ENCODE data around the gene PCMTD2.
"Not testable (repeated sequence)": the region's sequence is repeated elsewhere in the genome, so short reads cannot be mapped to it uniquely, and the experiment has no call there.

DNA sequence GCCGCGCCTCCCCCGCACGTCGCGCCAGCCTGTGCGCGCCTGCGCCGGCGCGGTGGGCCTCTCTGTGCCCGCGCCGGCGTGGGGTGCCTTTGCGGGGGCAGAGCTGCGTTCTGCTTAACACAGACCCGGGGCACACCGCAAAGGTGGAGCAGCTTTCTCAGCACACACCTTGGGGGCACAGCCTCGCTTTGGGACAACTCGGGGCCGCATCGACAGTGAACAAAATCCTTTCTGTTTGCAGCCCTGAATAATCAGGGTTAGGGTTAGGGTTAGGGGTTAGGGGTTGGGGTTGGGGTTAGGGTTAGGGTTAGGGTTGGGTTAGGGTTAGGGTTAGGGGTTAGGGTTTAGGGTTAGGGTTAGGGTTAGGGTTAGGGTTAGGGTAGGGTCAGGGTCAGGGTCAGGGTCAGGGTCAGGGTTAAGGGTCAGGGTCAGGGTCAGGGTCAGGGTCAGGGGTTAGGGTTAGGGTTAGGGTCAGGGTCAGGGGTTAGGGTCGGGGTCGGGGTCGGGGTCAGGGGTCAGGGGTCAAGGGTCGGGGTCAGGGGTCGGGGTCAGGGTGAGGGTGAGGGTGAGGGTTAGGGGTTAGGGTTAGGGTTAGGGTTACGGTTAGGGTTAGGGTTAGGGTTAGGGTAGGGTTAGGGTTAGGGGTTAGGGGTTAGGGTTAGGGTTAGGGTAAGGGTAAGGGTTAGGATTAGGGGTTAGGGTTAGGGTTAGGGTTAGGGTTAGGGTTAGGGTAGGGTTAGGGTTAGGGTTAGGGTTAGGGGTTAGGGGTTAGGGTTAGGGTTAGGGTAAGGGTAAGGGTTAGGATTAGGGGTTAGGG, 31.1 kb downstream of the PCMTD2 start:
- TF ChIP-seq, protein P1, sequence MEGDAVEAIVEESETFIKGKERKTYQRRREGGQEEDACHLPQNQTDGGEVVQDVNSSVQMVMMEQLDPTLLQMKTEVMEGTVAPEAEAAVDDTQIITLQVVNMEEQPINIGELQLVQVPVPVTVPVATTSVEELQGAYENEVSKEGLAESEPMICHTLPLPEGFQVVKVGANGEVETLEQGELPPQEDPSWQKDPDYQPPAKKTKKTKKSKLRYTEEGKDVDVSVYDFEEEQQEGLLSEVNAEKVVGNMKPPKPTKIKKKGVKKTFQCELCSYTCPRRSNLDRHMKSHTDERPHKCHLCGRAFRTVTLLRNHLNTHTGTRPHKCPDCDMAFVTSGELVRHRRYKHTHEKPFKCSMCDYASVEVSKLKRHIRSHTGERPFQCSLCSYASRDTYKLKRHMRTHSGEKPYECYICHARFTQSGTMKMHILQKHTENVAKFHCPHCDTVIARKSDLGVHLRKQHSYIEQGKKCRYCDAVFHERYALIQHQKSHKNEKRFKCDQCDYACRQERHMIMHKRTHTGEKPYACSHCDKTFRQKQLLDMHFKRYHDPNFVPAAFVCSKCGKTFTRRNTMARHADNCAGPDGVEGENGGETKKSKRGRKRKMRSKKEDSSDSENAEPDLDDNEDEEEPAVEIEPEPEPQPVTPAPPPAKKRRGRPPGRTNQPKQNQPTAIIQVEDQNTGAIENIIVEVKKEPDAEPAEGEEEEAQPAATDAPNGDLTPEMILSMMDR (conservative IDR thresholded peaks at IDR 0.05; ENCODE audit: low read length), result not testable (repeated sequence)
- not testable (repeated sequence) for TF ChIP-seq EZH2phosphoT487 (IDR thresholded peaks at IDR 0.05; ENCODE audit: borderline replicate concordance, low read depth, low read length)

All from OCI-LY7 (cell line).